Gastrocnemius medialis (tissue), 4 donors: ENCODE data around the gene MAP3K19.

ENCODE experiments used
- CTCF ChIP-seq, 5 experiments: fragments of 450-650 bp in 3 of 5; fragments of 200-600 bp in 2 of 5; sonication (generic) in 2 of 5; IDR thresholded peaks in 4 of 5; conservative IDR thresholded peaks in 1 of 5; 1 replicate in 4 of 5; 2 replicates in 1 of 5; pipeline ENCODE4 v1.5.1; 2016 to 2019; ENCODE audit warnings: antibody characterized with exemption in 5 of 5, mild to moderate bottlenecking in 3 of 5, moderate library complexity in 3 of 5
- POLR2A ChIP-seq, 2 donors: fragments of 450-650 bp; IDR thresholded peaks; one replicate each; pipeline ENCODE4 v1.6.1; 2017; ENCODE audit warnings: antibody characterized with exemption in 2 of 2, mild to moderate bottlenecking in 2 of 2, moderate library complexity in 2 of 2

GRCh38 chr2:134982603-134983002 lies 64.6 kb downstream of the MAP3K19 start:
- TF ChIP-seq CTCF (IDR thresholded peaks at IDR 0.05 in 4 of 5, conservative IDR thresholded peaks at IDR 0.05 in 1 of 5) = no peak
- TF ChIP-seq POLR2A (IDR thresholded peaks at IDR 0.05) = no peak
